ENCODE results near the gene ODF2. TPM values are rescaled to one million over a fixed set of nuclear protein-coding genes. Genes with fewer than 3 reads are reported as not detected.

The ODF2 gene
- total and polyA plus RNA-seq, 2 of the 13 experiments (the other 11 are each of a cell fraction or from before 2014, with no cell fraction given): 9.8 to 31.3 TPM

- TF ChIP-seq GRHL1 (CRISPR knock-in tag; conservative IDR thresholded peaks at IDR 0.05) (no peak), LCORL (IDR thresholded peaks at IDR 0.05) (no peak), LCORL (CRISPR knock-in tag; IDR thresholded peaks at IDR 0.05) (peak; percentile 57; the same call in 1 of the 2 replicates), AFF4 (CRISPR knock-in tag; IDR thresholded peaks at IDR 0.05) (no peak), UBTF (CRISPR knock-in tag; IDR thresholded peaks at IDR 0.05) (peak; percentile 21; the same call in 1 of the 2 replicates), SALL1 (CRISPR knock-in tag; IDR thresholded peaks at IDR 0.05) (peak; percentile 66), HNRNPL (IDR thresholded peaks at IDR 0.05; ENCODE audit: low read depth, low read length) (no peak), PTBP1 (IDR thresholded peaks at IDR 0.05; ENCODE audit: low read depth, low read length, poor library complexity, severe bottlenecking) (no peak), YEATS2 (CRISPR knock-in tag; IDR thresholded peaks at IDR 0.05; ENCODE audit: borderline replicate concordance) (0 out of 2 replicates have a peak, but pooled peaks have one; percentile 19), FOXO1 (CRISPR knock-in tag; IDR thresholded peaks at IDR 0.05) (0 out of 2 replicates have a peak, but pooled peaks have one; percentile 17), ATF4 (CRISPR knock-in tag; IDR thresholded peaks at IDR 0.05) (no peak), MYPOP (CRISPR knock-in tag; IDR thresholded peaks at IDR 0.05) (peak; percentile 43; the same call in 1 of the 2 replicates), MXD3 (CRISPR knock-in tag; IDR thresholded peaks at IDR 0.05) (peak; percentile 30; the same call in 1 of the 2 replicates), SAP130 (CRISPR knock-in tag; IDR thresholded peaks at IDR 0.05; ENCODE audit: low read depth) (peak; percentile 56; the same call in 1 of the 2 replicates), STAG1 (CRISPR knock-in tag; IDR thresholded peaks at IDR 0.05) (peak; percentile 28), ZBTB7B (CRISPR knock-in tag; IDR thresholded peaks at IDR 0.05) (peak; percentile 88; the same call in 1 of the 2 replicates), ZNF280B (CRISPR knock-in tag; IDR thresholded peaks at IDR 0.05; ENCODE audit: borderline replicate concordance) (no peak)
These were observed 35.7 kb upstream of the ODF2 start (continued) for GRCh38 chr9:128420060-128420650.

Measured in HepG2 (cell line).